HG03175 (cell line): ENCODE measurements around the gene MRAP2.
"Not testable (repeated sequence)": the region's sequence is repeated elsewhere in the genome, so short reads cannot be mapped to it uniquely, and the experiment has no call there.

ENCODE experiments used
- ATAC-seq: cut with Tn5 transposase; IDR thresholded peaks from one replicate; pipeline ENCODE4 v1.9.1; 2021; ENCODE audit warnings: mild to moderate bottlenecking, moderate library complexity; ENCODE audit not compliant: unreplicated experiment

The MRAP2 gene

DNA sequence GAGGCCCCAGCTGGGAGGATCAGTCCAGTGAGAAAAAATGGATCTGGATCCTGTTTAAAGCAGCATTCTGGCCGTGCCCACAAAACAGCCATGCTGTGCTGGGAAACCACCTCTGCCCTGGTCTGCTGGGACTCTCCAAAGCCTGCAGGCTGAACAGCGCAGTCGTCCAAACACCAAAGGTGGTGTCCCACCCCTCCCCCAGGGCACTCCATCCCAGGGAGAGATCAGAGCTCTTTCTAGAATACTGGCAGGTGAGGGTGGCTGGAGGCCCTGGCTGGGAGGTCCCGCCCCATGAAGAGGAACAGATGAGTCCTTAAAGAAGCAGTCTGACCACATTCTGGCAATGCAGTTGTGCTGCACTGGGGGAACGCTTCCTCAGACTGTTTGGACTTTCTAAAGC lies 84.6 kb downstream of the MRAP2 start:
- no peak for ATAC-seq

- no peak for ATAC-seq
Measured at GRCh38 chr6:84119277-84119676, 85.7 kb downstream of the MRAP2 start.

DNA sequence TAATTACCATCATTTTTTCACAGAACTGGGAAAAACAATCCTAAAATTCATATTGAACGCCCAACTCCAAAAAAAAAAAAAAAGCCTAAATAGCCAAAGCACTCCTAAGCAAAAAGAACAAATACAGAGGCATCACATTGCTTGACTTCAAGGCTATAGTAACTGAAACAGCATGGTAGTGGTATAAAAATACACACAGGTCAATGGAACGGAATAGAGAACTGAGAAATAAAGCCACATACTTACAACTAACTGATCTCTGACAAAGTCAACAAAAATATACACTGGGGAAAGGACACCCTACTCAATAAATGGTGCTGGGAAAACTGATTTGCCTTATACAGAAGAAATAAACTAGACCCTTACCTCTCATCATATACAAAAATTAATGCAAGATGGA lies 89.6 kb downstream of the MRAP2 start:
- ATAC-seq: no peak

GRCh38 chr6:84129588-84129987 lies 96.0 kb downstream of the MRAP2 start:
- not testable (repeated sequence) for ATAC-seq

DNA sequence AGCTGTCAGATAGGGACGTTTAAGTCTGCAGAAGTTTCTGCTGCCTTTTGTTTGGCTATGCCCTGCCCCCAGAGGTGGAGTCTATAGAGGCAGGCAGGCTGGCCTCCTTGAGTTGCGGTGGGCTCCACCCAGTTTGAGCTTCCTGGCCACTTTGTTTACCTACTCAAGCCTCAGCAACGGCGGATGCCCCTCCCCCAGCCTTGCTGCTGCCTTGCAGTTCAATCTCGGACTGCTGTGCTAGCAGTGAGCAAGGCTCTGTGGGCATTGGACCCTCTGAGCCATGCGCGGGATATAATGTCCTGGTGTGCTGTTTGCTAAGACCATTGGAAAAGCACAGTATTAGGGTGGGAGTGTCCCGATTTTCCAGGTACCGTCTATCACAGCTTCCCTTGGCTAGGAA lies 99.8 kb downstream of the MRAP2 start:
- ATAC-seq: not testable (repeated sequence)

- ATAC-seq: no peak
Measured at GRCh38 chr6:84135291-84135690, 101.7 kb downstream of the MRAP2 start.

DNA sequence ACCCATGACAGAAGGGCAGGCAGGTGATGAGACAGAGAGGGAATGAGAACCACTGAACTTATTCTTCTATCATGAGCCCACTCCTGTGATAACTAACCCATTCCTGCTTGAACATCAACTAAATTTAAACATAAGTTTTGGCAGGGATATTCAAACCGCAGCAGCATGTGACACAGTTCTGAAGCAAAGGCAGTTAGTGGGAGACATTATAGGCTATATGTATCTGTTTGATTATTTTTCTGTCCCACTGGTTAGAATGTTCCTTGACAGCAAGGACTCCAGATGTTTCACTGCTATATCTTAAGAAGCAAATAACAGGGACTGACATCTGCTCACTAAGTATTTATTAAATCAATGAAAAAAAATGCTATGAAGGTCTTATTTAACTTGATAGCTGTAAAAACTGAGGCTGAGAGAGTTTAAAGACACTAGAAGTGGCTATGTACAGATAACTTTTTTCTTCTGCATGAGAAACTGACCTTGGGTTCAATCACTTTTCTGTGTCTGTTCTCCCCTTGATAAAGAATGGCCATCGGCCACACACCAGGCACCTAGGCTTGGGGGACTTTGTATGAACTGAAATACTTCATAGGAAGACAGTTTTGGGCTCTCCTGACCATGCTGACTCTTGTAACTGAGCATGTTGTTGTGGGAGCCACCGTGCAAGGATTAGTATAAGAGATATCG lies 102.9 kb downstream of the MRAP2 start:
- ATAC-seq: no peak

DNA sequence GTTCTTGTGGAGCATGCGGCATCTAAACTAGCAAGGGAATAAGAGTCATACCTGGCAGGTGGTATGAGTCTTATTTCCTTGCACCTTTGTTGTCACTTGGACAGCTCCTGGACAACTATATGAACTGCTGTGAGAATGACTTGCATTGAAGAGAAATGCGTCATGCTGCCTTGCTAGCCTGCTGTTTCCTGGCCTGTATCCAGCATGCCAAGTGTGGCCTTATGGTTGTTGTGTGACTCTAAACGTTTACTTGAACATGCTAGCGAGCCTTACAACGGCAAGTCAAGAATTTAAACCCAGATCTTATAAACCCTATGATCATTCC lies 103.4 kb downstream of the MRAP2 start:
- ATAC-seq: no peak

GRCh38 chr6:84137989-84138575 lies 104.5 kb downstream of the MRAP2 start:
- ATAC-seq: no peak

GRCh38 chr6:84139311-84139710 lies 105.7 kb downstream of the MRAP2 start:
- ATAC-seq: no peak
